Vagina (tissue), 2 donors: ENCODE data around the gene FIBCD1. TPM values are rescaled to one million over a fixed set of nuclear protein-coding genes. Genes with fewer than 3 reads are reported as not detected.

Source experiments
- DNase-seq, 2 donors: peaks; one replicate each; pipeline ENCODE4 v3.0.0-alpha.2; 2017; ENCODE audit errors: extremely low spot score in 2 of 2
- H3K27ac ChIP-seq: fragments of 200-600 bp; sonication (generic); one replicate; pipeline ENCODE4 v1.5.1; 2019
- H3K27me3 ChIP-seq: fragments of 200-600 bp; sonication (generic); one replicate; pipeline ENCODE4 v1.5.1; 2019
- H3K36me3 ChIP-seq, 2 donors: fragments of 200-600 bp; sonication (generic); one replicate each; pipeline ENCODE4 v1.5.1; 2017 to 2019
- H3K4me1 ChIP-seq: fragments of 200-600 bp; sonication (generic); one replicate; pipeline ENCODE4 v1.5.1; 2019
- H3K4me3 ChIP-seq, 2 donors: fragments of 200-600 bp; sonication (generic); 1 replicate in 1 of 2; 2 replicates in 1 of 2; pipeline ENCODE4 v1.5.1; 2016 to 2019
- H3K9me3 ChIP-seq: fragments of 200-600 bp; sonication (generic); one replicate; pipeline ENCODE4 v1.5.1; 2019
- CTCF ChIP-seq, 3 experiments: fragments of 450-650 bp in 2 of 3; fragments of 200-600 bp in 1 of 3; sonication (generic) in 1 of 3; IDR thresholded peaks; one replicate each; pipeline ENCODE4 v1.5.1; 2017 to 2019; ENCODE audit warnings: antibody characterized with exemption in 3 of 3, mild to moderate bottlenecking in 2 of 3, moderate library complexity in 2 of 3
- POLR2A ChIP-seq, 2 donors: fragments of 450-650 bp; IDR thresholded peaks; one replicate each; pipeline ENCODE4 v1.6.1; 2017; ENCODE audit warnings: antibody characterized with exemption in 2 of 2, mild to moderate bottlenecking in 2 of 2, moderate library complexity in 2 of 2
- POLR2AphosphoS5 ChIP-seq, 2 donors: sonication (generic); formaldehyde crosslinking; IDR thresholded peaks; one replicate each; pipeline ENCODE4 v1.9.0; 2017; ENCODE audit warnings: antibody characterized with exemption in 2 of 2, mild to moderate bottlenecking in 2 of 2, low read depth in 1 of 2; ENCODE audit not compliant: insufficient read depth in 1 of 2
- intact Hi-C: fragments of 100-400 bp; cut with DNase I; formaldehyde crosslinking; loops from one replicate; pipeline ENCODE4 v1.15.1; 2023
- total RNA-seq: library from RNA; depleted of rRNA; stranded (reverse); fragments of >200 nt; gene quantifications from one replicate; pipeline ENCODE4 v1.2.3, GENCODE V29; 2016

The FIBCD1 gene
- total RNA-seq, 1 donor from 2014 or later = not detected

DNA sequence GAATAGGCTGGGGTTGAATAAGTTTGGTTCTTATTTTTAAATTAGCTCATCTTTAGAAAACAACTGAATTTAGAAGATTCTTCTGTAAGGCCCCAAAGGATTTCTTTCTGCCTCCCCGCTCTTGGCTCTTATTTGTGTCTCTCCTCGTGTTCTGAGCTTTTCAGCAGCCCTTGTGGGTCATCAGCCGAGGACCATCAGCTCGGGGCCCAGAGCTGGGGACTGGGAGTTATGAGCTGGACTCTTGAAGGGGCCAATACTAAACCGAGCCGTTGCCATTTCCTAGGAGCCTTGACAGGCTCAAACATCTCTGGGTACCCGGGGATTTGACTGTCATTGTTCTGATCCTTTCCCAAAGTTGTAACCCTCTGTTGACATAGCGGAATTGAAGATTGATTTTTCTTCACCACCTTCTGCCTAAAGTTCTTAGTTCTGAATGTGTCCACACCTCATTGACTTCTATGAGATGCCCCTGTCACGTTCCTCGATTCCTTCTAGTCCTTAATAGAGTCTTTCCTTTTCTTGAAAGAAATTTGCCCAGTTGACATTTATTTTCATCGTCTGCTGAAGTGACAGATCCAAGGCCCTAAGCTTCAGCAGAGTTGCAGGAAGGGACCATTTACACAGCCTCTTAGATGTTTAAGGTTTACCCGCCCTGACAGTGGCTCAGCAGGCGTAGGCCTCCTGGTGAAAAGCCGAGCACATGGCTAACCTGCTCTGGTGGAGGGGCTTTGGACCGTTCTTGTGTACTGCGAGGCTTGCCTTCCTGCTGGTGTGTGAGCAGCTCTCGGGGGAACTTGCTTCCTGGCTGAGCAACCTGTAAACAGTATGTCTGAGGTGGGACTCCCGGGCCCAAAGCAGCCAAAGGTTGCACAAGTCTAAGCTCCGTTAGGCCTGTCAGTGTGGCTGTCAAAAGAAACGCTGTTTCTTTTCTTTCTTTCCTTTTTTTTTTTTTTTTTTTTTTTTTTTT lies 80.0 kb downstream of the FIBCD1 start:
- no peak for TF ChIP-seq CTCF (IDR thresholded peaks at IDR 0.05)
- TF ChIP-seq POLR2A (IDR thresholded peaks at IDR 0.05) = no peak
- peak in 1 of 2 donors; percentile 14 for TF ChIP-seq POLR2AphosphoS5 (IDR thresholded peaks at IDR 0.05; ENCODE audit: insufficient read depth in 1 of 2, low read depth in 1 of 2)
- Histone ChIP-seq H3K27ac (peak overlapping the region; percentile 62), H3K36me3 (peaks cover 0 to 33% of the 10 kb centered on the region in 2 donors), H3K9me3 (no peaks in the 10 kb centered on the region), H3K4me1 (peaks cover 56% of the 10 kb centered on the region), H3K4me3 (no peak overlapping the region), H3K27me3 (no peaks in the 10 kb centered on the region)
- intact Hi-C loops = no loop called here
- DNase-seq = no peak

GRCh38 chr9:130857864-130858738 lies 80.9 kb downstream of the FIBCD1 start:
- intact Hi-C loops = no loop called here
- DNase-seq = no peak
- no peak overlapping the region for H3K4me3 ChIP-seq
- no peaks in the 10 kb centered on the region for H3K27me3 ChIP-seq
- TF ChIP-seq POLR2A (IDR thresholded peaks at IDR 0.05) (no peak), POLR2AphosphoS5 (IDR thresholded peaks at IDR 0.05; ENCODE audit: insufficient read depth in 1 of 2, low read depth in 1 of 2) (peak in 1 of 2 donors; percentile 65)
- peak overlapping the region; percentile 62 for H3K27ac ChIP-seq
- H3K4me1 ChIP-seq = peaks cover 56% of the 10 kb centered on the region
- H3K36me3 ChIP-seq = peaks cover 0 to 26% of the 10 kb centered on the region in 2 donors
- H3K9me3 ChIP-seq = no peaks in the 10 kb centered on the region

GRCh38 chr9:130856474-130856873 lies 82.6 kb downstream of the FIBCD1 start:
- TF ChIP-seq CTCF (IDR thresholded peaks at IDR 0.05) (no peak), POLR2A (IDR thresholded peaks at IDR 0.05) (no peak), POLR2AphosphoS5 (IDR thresholded peaks at IDR 0.05; ENCODE audit: insufficient read depth in 1 of 2, low read depth in 1 of 2) (no peak)
- intact Hi-C loops = no loop called here
- no peak for DNase-seq
- Histone ChIP-seq H3K36me3 (peaks cover 0 to 23% of the 10 kb centered on the region in 2 donors), H3K27me3 (no peaks in the 10 kb centered on the region), H3K9me3 (no peaks in the 10 kb centered on the region), H3K27ac (no peak overlapping the region), H3K4me3 (no peak overlapping the region), H3K4me1 (peaks cover 44% of the 10 kb centered on the region)

DNA sequence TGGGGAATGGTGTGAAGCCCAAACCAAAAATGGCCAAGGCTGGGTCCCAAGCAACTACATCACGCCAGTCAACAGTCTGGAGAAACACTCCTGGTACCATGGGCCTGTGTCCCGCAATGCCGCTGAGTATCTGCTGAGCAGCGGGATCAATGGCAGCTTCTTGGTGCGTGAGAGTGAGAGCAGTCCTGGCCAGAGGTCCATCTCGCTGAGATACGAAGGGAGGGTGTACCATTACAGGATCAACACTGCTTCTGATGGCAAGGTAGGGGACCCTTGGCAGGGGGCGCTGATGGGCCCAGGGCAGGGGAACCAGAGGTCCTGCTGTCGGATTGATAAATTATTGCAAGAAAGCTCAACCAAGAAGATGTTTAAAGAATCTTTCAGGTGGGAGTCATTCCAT lies 84.2 kb downstream of the FIBCD1 start:
- intact Hi-C loops = no loop called here
- Histone ChIP-seq H3K4me1 (peaks cover 41% of the 10 kb centered on the region), H3K36me3 (peaks cover 0 to 23% of the 10 kb centered on the region in 2 donors), H3K27me3 (no peaks in the 10 kb centered on the region), H3K27ac (peak overlapping the region; percentile 37), H3K4me3 (no peak overlapping the region), H3K9me3 (no peaks in the 10 kb centered on the region)
- TF ChIP-seq POLR2AphosphoS5 (IDR thresholded peaks at IDR 0.05; ENCODE audit: insufficient read depth in 1 of 2, low read depth in 1 of 2) = no peak
- no peak for TF ChIP-seq POLR2A (IDR thresholded peaks at IDR 0.05)
- no peak for TF ChIP-seq CTCF (IDR thresholded peaks at IDR 0.05)
- no peak for DNase-seq

DNA sequence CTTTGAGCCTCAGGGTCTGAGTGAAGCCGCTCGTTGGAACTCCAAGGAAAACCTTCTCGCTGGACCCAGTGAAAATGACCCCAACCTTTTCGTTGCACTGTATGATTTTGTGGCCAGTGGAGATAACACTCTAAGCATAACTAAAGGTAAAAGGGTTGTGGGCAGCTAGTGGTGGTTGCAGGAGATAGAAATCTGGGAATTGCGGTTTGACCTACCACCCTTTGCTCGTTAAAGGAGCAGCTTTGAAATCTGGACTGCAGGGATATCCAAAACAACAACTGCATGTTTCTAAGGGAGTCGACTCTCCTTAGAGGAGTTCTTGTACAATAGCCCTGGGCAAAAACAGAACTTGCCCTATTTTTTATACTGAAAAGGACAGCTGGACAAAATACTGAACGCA lies 85.0 kb downstream of the FIBCD1 start:
- DNase-seq = no peak
- H3K27ac ChIP-seq = peak overlapping the region; percentile 37
- TF ChIP-seq CTCF (IDR thresholded peaks at IDR 0.05) = no peak
- no peak for TF ChIP-seq POLR2AphosphoS5 (IDR thresholded peaks at IDR 0.05; ENCODE audit: insufficient read depth in 1 of 2, low read depth in 1 of 2)
- TF ChIP-seq POLR2A (IDR thresholded peaks at IDR 0.05) = no peak
- peaks cover 34% of the 10 kb centered on the region for H3K4me1 ChIP-seq
- no peaks in the 10 kb centered on the region for H3K9me3 ChIP-seq
- no peaks in the 10 kb centered on the region for H3K27me3 ChIP-seq
- peaks cover 0 to 23% of the 10 kb centered on the region in 2 donors for H3K36me3 ChIP-seq
- no peak overlapping the region for H3K4me3 ChIP-seq
- intact Hi-C loops = no loop called here
